ENCODE data around the gene ENPP7.

- TF ChIP-seq CTCF (IDR thresholded peaks at IDR 0.05; ENCODE audit: low read depth, low read length), result no peak
- no peak for TF ChIP-seq EZH2phosphoT487 (IDR thresholded peaks at IDR 0.05; ENCODE audit: low read depth)
Measured at GRCh38 chr17:79698146-79698846, 32.4 kb upstream of the ENPP7 start.
